ENCODE measurements around the gene PDE8A.
A peak's percentile ranks its signal among the peaks of the same experiment; 100 is the strongest.

The PDE8A gene

GRCh38 chr15:84981711-84982300 is at the start of gene PDE8A:
Gene PDE8A, plus strand, starts transcription at chr15:84981856. Its CDS starts 307 bp downstream, at chr15:84982163.
- peak in 1 of 2 donors; percentile 13 for DNase-seq (ENCODE audit: low read depth in 2 of 2)

GRCh38 chr15:84934942-84935729 is 46.5 kb upstream of the PDE8A start:
- no peak for DNase-seq (ENCODE audit: low read depth in 2 of 2)

GRCh38 chr15:84937144-84937543 is 44.5 kb upstream of the PDE8A start:
- DNase-seq (ENCODE audit: low read depth in 2 of 2) = no peak

GRCh38 chr15:84938726-84939125 is 42.9 kb upstream of the PDE8A start:
- no peak for DNase-seq (ENCODE audit: low read depth in 2 of 2)

DNA sequence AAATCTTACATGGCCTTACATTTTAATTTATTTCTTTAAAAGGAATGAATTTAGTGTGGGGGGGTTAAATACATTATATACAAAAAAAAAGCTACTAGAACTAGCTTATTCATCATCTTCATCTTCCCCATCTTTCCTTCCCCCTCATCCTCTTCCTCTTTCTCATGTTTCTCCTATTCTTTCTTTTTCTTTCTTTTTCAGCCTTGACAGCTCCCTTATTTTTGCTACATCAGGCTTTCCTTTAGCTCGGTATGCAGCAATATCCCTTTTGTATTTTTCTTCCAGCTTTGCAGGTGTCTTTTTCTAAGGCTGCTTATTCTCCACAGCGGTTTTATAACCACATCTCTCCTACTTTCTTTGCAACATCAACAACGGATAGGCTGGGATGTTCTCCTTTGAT is 41.3 kb upstream of the PDE8A start:
- no peak for DNase-seq (ENCODE audit: low read depth in 2 of 2)

GRCh38 chr15:84942456-84942855 is 39.2 kb upstream of the PDE8A start:
- no peak for DNase-seq (ENCODE audit: low read depth in 2 of 2)

DNA sequence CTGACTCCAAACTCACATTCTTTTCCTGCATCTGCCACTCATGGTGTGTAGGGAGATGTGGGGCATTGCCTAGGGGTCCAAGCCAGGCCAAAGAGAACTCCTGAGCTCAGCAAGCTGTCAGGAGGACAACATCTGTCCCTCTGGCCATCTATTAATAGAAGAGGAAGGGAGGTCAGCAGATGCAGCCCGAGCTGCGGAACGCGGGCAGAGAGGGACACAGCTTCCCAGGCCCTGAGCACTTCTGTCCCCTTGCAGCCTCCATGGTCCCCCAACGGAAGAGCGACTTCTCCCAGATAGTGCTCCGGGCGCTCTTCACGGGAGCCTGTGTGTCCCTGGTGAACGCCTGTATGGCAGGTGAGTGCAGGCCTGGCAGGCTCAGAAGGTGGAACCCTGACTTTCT is 37.3 kb upstream of the PDE8A start:
- DNase-seq (ENCODE audit: low read depth in 2 of 2) = no peak

DNA sequence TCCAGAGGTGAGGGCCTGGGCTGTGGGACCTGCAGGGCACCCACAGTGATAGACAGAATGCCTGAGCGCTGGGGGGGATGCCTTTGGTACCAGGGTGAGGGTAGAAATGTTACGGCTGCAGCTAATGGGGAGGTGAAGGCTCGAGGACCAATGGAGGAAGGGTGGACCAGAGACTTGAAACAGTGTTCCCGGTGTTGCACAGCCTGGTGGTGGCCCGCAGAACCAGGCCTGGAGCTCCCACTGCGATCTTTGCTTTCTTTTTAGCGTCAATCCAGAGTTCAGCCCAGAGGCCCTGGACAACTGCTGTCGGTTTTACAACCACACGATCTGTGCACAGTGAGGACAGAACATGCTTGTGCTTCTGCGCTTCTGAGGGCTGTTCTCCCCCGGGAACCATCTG is 36.8 kb upstream of the PDE8A start:
- no peak for DNase-seq (ENCODE audit: low read depth in 2 of 2)

DNA sequence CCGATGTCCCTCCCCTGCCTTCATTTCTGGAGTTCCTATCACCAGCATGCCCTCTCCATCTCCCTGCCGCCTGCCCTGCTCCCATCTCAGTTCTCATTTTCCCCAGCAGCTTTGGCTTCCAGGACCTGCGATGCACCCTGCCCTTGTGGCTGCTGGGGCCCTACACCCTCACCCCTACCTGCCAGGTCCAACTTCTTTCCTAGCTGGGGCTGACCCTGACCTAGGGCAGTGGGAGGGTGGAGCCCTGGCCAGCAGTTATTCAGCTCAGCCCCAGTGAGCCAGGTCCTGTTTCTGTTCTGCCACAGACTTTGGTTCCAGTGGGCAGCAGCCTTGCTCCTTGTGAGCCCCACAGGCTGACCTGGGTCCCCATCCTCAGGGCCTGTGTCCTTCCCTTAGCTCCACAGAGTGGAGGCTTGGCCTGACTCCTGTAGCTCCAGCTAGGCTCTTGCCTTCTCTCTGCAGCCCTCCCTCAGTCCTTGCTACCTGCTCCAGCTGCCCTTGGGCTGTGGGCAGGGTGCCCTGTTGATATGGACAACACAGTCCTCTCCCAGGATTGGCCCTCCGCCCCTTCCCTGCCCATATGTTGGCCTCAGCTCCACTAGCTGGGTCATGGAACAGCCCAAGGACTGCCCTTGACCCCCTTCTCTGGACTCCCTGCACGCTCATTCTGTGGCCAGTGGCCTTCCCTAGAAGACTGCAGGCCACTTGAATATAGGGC is 34.7 kb upstream of the PDE8A start:
- DNase-seq (ENCODE audit: low read depth in 2 of 2) = no peak

DNA sequence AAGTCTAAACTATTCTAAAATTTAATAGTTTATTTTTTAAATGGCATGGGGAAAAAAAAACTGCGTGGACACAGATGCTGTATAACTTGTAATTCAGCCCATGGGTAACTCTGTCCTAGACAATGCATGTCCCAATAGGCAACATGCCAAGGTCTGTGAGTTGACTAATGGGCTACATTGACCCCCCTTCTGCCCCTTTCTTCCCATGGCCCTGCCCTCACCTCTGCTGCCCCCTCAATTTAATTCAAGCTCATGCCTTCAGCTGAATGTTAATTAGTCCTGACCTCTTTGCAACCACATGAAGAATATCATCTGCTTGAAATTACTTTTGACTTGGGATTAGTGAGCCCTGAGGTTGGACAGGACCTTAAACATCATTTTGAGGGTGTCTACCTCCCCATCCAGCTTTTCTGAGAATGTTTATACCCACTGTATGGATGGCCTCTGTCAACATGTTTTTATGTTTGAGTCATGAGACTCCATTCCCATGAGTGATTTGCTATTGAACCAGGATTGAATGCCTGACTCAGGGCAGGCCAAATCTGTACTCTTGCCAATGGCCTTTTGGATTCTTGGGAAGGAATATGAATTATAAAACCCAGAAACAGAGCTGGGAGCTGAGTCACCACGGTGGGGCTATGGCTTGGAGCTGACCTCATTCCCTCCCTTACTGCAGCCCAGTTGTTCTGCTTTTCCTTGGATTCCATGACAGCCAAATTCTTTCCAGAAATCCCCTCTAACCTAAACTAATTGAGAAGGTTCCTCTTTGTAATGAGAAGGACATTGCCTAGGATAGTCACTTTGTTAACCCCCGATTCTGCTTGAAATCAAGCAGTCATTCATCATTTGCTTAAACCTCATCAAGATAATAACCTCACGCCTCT is 33.5 kb upstream of the PDE8A start:
- no peak for DNase-seq (ENCODE audit: low read depth in 2 of 2)

DNA sequence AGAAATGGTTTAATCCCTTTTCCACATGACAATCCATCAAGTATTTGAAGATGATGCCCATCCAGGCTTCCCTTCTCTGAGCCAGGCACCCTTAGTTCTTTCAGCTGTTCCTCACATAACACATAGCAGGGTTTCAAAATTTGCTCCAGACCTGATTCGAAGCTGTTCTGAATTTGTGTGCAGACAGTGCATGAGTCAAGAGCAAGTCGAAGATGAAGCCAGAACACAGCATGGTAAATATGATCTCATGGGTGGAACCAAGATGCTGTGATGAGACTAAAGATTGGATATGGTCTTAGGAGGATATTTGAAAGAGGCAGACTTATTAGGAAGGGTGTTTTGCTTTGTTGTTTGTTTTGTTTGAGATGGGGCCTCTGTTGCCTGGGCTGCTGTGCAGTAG is 32.6 kb upstream of the PDE8A start:
- DNase-seq (ENCODE audit: low read depth in 2 of 2) = no peak

- no peak for DNase-seq (ENCODE audit: low read depth in 2 of 2)
Measured at GRCh38 chr15:84949845-84950569, 31.6 kb upstream of the PDE8A start.

GRCh38 chr15:84950570-84951111 is 31.0 kb upstream of the PDE8A start:
- DNase-seq (ENCODE audit: low read depth in 2 of 2) = no peak

DNA sequence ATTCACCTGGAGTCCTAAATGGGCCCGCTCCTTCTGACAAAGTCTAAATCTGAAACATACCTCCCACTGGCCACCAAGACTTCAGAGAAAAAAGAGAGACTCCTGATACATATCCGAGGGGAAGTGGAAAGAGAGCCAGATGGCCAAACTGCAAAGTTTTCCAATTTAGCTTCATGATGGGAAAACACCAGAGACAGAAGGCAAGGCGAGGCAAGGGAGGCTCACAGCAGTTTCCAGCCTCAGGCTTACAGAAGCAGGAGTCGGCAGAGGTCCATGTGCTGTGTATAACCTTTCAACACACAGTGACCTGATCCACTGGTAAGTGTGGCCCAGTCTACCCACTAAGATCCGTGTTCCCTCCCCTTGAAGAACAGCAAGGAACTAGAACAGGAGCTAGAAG is 29.9 kb upstream of the PDE8A start:
- no peak for DNase-seq (ENCODE audit: low read depth in 2 of 2)

GRCh38 chr15:84953136-84953535 is 28.5 kb upstream of the PDE8A start:
- DNase-seq (ENCODE audit: low read depth in 2 of 2) = no peak

- no peak for DNase-seq (ENCODE audit: low read depth in 2 of 2)
Measured at GRCh38 chr15:84953726-84954125, 27.9 kb upstream of the PDE8A start.

DNA sequence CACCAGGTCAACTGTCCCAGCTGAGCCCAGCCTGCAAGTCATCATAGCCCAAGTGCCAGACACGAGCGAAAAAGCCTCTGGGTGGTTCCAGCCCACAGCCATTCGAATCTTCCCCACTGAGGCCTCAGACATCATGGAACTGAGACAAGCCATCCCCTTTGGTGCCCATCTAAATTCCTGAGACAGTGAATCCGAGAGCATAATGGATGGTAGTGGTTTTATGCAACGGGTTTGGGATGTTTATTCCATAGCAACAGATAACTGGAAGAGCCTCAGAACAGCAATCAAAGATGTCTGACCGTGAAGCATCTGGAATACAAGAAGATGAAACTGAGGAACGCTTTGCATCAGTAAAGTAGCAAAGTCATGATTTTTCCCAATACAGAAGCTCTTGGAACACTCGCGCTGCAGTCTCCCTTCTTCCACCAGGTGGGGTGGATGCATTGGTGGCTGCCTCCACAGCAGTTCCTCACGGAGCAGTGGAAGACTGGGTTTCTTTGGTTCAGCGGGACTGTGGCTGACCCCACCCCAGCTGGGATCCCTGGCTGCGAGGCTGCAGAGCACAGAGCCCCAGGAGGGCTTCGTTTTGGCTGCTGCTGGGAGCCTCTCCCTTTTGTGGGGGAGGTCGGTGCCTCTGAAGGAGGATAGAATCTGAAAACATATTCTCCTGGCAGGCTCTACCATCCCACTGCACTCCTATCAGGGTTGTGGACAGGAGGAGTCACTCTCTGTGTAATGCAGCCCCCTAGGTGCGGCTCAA is 26.4 kb upstream of the PDE8A start:
- DNase-seq (ENCODE audit: low read depth in 2 of 2) = no peak

DNA sequence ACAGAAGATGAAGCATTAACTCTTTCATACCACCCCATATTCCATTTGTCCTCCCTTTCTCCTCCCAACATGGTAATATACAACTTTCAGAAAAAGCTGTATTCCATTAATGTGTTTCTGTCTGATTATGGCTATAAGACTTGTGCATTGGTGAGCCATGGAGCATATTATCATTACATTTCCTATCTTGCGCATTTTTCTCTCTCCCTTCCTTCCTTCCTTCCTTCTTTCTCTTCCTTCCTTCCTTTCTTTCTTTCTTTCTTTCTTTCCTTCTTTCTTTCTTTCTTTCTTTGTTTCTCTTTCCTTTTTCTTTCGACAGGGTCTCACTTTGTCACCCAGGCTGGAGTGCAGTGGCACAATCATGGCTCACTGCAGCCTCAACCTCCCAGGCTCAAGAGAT is 25.5 kb upstream of the PDE8A start:
- no peak for DNase-seq (ENCODE audit: low read depth in 2 of 2)

DNA sequence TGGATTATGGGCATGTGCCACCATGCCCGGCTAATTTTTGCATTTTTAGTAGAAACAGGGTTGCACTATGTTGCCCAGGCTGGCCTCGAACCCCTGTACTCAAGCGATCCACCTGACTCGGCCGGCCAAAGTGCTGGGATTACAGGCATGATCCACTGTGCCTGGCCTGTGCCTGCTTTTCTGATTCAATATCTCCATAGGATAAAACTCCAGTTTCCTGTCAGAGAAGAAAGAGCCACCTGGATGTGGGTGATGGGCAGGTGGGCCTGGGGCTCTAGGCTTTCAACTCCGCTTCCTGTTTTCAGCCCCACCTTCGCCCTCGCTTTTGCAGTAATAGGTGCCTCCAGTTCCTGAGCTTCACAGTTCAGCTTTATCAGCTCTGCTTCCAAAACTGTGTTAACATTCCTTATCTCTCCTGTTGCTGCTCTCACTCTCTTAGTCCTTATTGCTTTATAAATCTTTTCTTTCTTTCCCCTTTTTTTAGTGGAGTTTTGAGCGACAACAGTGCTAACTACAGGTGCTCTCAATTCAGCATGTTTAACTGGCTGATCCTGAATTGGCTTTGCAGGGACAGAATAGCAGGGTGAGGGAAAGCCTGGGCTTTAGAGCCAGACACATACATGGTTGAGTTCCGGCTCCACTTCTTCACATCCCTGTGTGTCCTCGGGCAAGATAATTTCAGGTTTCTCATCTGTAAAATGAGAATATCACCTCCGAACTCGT is 21.1 kb upstream of the PDE8A start:
- DNase-seq (ENCODE audit: low read depth in 2 of 2) = no peak

DNA sequence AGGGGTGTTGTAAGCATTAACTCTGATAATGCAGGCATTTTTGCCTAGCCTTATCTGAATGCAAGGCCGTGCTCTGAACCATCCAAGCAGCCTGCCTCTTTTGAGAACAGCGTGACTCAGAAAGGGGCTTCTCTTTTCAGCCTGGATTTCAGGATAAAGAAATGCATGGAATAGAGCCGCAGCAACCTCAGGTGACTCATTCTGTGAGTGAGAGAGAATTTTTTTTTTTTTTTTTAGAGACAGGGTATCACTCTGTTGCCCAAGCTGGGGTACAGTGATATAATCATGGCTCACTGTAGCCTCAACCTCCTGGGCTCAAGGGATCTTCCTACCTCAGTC is 20.6 kb upstream of the PDE8A start:
- no peak for DNase-seq (ENCODE audit: low read depth in 2 of 2)
